SK-N-SH treated with all-trans-retinoic acid at 6 μM for 48 hours (cell line): ENCODE results near the gene VPS50.

Source experiments
- ATAC-seq: fragments of 200-7000 bp; cut with Tn5 transposase; 3 replicates; pipeline ENCODE4 v1.9.1; 2020; ENCODE audit warnings: mild to moderate bottlenecking, moderate library complexity
- CREB5 ChIP-seq: fragments of 250-450 bp; sonication (Bioruptor Pico); IDR thresholded peaks from 2 replicates; pipeline ENCODE4 v1.5.1; 2020; ENCODE audit warnings: low read depth, mild to moderate bottlenecking, moderate library complexity
- CSDC2 ChIP-seq: fragments of 250-450 bp; sonication (Bioruptor Pico); IDR thresholded peaks from 2 replicates; pipeline ENCODE4 v1.5.0; 2020; ENCODE audit warnings: mild to moderate bottlenecking, moderate library complexity
- CSRNP3 ChIP-seq: fragments of 250-450 bp; sonication (Bioruptor Pico); IDR thresholded peaks from 2 replicates; pipeline ENCODE4 v1.5.1; 2021; ENCODE audit warnings: mild to moderate bottlenecking, moderate library complexity
- ESRRG ChIP-seq: fragments of 250-450 bp; sonication (Bioruptor Pico); IDR thresholded peaks from 2 replicates; pipeline ENCODE4 v1.6.1; 2021; ENCODE audit warnings: mild to moderate bottlenecking
- GLIS3 ChIP-seq: fragments of 250-450 bp; sonication (Bioruptor Pico); IDR thresholded peaks from 2 replicates; pipeline ENCODE4 v1.5.0; 2020; ENCODE audit warnings: mild to moderate bottlenecking, moderate library complexity
- ISL1 ChIP-seq: fragments of 250-450 bp; sonication (Bioruptor Pico); IDR thresholded peaks from 2 replicates; pipeline ENCODE4 v2.1.2; 2022; ENCODE audit warnings: mild to moderate bottlenecking, moderate library complexity
- OSR1 ChIP-seq: fragments of 250-450 bp; sonication (Bioruptor Pico); IDR thresholded peaks from 2 replicates; pipeline ENCODE4 v1.8.0; 2022; ENCODE audit warnings: moderate library complexity, mild to moderate bottlenecking, inconsistent platforms
- POU6F1 ChIP-seq: fragments of 250-450 bp; sonication (Bioruptor Pico); IDR thresholded peaks from 2 replicates; pipeline ENCODE4 v1.8.0; 2021; ENCODE audit warnings: low read depth, mild to moderate bottlenecking, moderate library complexity, borderline replicate concordance
- PPARA ChIP-seq: fragments of 250-450 bp; sonication (Bioruptor Pico); IDR thresholded peaks from 2 replicates; pipeline ENCODE4 v1.5.0; 2020; ENCODE audit warnings: mild to moderate bottlenecking, borderline replicate concordance
- RARB ChIP-seq: fragments of 250-450 bp; sonication (Bioruptor Pico); IDR thresholded peaks from 2 replicates; pipeline ENCODE4 v1.8.0; 2021; ENCODE audit warnings: mild to moderate bottlenecking, moderate library complexity
- SNAI2 ChIP-seq: fragments of 250-450 bp; sonication (Bioruptor Pico); IDR thresholded peaks from 2 replicates; pipeline ENCODE4 v1.5.0; 2020; ENCODE audit warnings: mild to moderate bottlenecking, moderate library complexity
- TCF4 ChIP-seq: fragments of 250-450 bp; sonication (Bioruptor Pico); IDR thresholded peaks from 2 replicates; pipeline ENCODE4 v1.8.0; 2021; ENCODE audit warnings: mild to moderate bottlenecking, moderate library complexity, borderline replicate concordance
- TOX ChIP-seq: fragments of 250-450 bp; sonication (Bioruptor Pico); IDR thresholded peaks from 2 replicates; pipeline ENCODE4 v1.8.0; 2021; ENCODE audit warnings: mild to moderate bottlenecking, moderate library complexity, borderline replicate concordance
- ZC3H10 ChIP-seq: fragments of 250-450 bp; sonication (Bioruptor Pico); IDR thresholded peaks from 2 replicates; pipeline ENCODE4 v1.5.1; 2021; ENCODE audit warnings: mild to moderate bottlenecking, moderate library complexity
- ZFP3 ChIP-seq: fragments of 250-450 bp; sonication (Bioruptor Pico); IDR thresholded peaks from 2 replicates; pipeline ENCODE4 v1.5.0; 2020; ENCODE audit warnings: mild to moderate bottlenecking, moderate library complexity
- ZFP30 ChIP-seq: fragments of 450-650 bp; formaldehyde crosslinking; IDR thresholded peaks from 2 replicates; pipeline ENCODE4 v1.5.0; 2022; ENCODE audit warnings: mild to moderate bottlenecking, moderate library complexity
- ZNF565 ChIP-seq: fragments of 450-650 bp; formaldehyde crosslinking; conservative IDR thresholded peaks from 2 replicates; pipeline ENCODE4 v1.5.0; 2020; ENCODE audit warnings: low read depth, mild to moderate bottlenecking, moderate library complexity
- ZNF70 ChIP-seq: fragments of 450-650 bp; formaldehyde crosslinking; IDR thresholded peaks from 2 replicates; pipeline ENCODE4 v1.5.0; 2020; ENCODE audit warnings: mild to moderate bottlenecking, moderate library complexity
- ZNF8 ChIP-seq: fragments of 450-650 bp; formaldehyde crosslinking; IDR thresholded peaks from 2 replicates; pipeline ENCODE4 v1.5.0; 2020; ENCODE audit warnings: mild to moderate bottlenecking, moderate library complexity
- TF ChIP-seq, protein P1 (sequence below): fragments of 250-450 bp; sonication (Bioruptor Pico); IDR thresholded peaks from 2 replicates; pipeline ENCODE4 v1.5.0; 2020; ENCODE audit warnings: mild to moderate bottlenecking, moderate library complexity

The VPS50 gene

DNA sequence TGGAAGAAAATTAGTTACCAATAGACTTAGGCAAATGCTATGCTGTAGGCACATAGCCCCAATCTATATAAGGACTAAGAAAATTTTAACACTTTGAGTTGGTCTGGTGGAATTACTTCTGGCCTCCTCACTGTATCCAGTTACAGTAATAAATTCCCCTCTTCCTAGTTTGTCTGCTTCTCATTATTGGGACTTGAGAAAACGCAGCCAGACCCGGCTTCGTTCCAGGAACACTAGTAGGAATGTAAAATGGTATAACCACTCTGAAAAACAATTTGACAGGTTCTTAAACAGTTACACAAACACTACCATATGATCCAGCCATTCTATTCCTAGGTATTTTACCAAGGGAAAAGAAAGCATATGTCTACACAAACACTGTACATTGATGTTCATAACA, 150.2 kb downstream of the VPS50 start:
- TF ChIP-seq ZFP30 (CRISPR knock-in tag) (no peak), CREB5 (CRISPR knock-in tag) (no peak), GLIS3 (CRISPR knock-in tag) (no peak), TCF4 (CRISPR knock-in tag) (no peak), ZNF8 (no peak), SNAI2 (CRISPR knock-in tag) (no peak), ESRRG (CRISPR knock-in tag) (no peak), PPARA (CRISPR knock-in tag) (no peak), TOX (CRISPR knock-in tag) (no peak), CSRNP3 (CRISPR knock-in tag) (no peak), ZNF565 (CRISPR knock-in tag) (no peak), OSR1 (CRISPR knock-in tag) (no peak), CSDC2 (CRISPR knock-in tag) (no peak)
- ATAC-seq = no peak

GRCh38 chr7:93390660-93391059, 158.5 kb downstream of the VPS50 start:
- ATAC-seq = no peak
- TF ChIP-seq ZNF70 (CRISPR knock-in tag) (no peak), OSR1 (CRISPR knock-in tag) (no peak), CREB5 (CRISPR knock-in tag) (no peak), TOX (CRISPR knock-in tag) (no peak), PPARA (CRISPR knock-in tag) (no peak), ISL1 (CRISPR knock-in tag) (no peak), ZNF565 (CRISPR knock-in tag) (no peak)
- TF ChIP-seq, protein P1, sequence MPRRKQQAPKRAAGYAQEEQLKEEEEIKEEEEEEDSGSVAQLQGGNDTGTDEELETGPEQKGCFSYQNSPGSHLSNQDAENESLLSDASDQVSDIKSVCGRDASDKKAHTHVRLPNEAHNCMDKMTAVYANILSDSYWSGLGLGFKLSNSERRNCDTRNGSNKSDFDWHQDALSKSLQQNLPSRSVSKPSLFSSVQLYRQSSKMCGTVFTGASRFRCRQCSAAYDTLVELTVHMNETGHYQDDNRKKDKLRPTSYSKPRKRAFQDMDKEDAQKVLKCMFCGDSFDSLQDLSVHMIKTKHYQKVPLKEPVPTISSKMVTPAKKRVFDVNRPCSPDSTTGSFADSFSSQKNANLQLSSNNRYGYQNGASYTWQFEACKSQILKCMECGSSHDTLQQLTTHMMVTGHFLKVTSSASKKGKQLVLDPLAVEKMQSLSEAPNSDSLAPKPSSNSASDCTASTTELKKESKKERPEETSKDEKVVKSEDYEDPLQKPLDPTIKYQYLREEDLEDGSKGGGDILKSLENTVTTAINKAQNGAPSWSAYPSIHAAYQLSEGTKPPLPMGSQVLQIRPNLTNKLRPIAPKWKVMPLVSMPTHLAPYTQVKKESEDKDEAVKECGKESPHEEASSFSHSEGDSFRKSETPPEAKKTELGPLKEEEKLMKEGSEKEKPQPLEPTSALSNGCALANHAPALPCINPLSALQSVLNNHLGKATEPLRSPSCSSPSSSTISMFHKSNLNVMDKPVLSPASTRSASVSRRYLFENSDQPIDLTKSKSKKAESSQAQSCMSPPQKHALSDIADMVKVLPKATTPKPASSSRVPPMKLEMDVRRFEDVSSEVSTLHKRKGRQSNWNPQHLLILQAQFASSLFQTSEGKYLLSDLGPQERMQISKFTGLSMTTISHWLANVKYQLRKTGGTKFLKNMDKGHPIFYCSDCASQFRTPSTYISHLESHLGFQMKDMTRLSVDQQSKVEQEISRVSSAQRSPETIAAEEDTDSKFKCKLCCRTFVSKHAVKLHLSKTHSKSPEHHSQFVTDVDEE = no peak
- TF ChIP-seq, all 23 proteins: peak for 0

GRCh38 chr7:93392984-93393383, 160.8 kb downstream of the VPS50 start:
- no peak for ATAC-seq
- TF ChIP-seq ZFP3 (CRISPR knock-in tag) = no peak
- no peak for TF ChIP-seq SNAI2 (CRISPR knock-in tag)
- TF ChIP-seq CSDC2 (CRISPR knock-in tag) = no peak
- TF ChIP-seq OSR1 (CRISPR knock-in tag) = no peak
- TF ChIP-seq, protein P1 = no peak
- TF ChIP-seq ZFP30 (CRISPR knock-in tag) = no peak
- no peak for TF ChIP-seq ESRRG (CRISPR knock-in tag)
- TF ChIP-seq ZNF565 (CRISPR knock-in tag) = no peak
- no peak for TF ChIP-seq ZNF70 (CRISPR knock-in tag)
- TF ChIP-seq POU6F1 (CRISPR knock-in tag) = no peak
- no peak for TF ChIP-seq CREB5 (CRISPR knock-in tag)
- TF ChIP-seq CSRNP3 (CRISPR knock-in tag) = no peak
- no peak for TF ChIP-seq PPARA (CRISPR knock-in tag)
- no peak for TF ChIP-seq ZNF8
- TF ChIP-seq TCF4 (CRISPR knock-in tag) = no peak
- TF ChIP-seq RARB = no peak
- no peak for TF ChIP-seq ZC3H10 (CRISPR knock-in tag)
